GM23338 (cell line): ENCODE measurements around the gene LRIT1.

ENCODE experiments used
- CREB1 ChIP-seq: fragments of 250-450 bp; sonication (Bioruptor Pico); IDR thresholded peaks from 2 replicates; pipeline ENCODE4 v1.5.0; 2020; ENCODE audit warnings: low read depth, mild to moderate bottlenecking, moderate library complexity
- ETS1 ChIP-seq: IDR thresholded peaks from 2 replicates; pipeline ENCODE4 v1.6.1; 2016; ENCODE audit warnings: antibody characterized with exemption
- EZH2phosphoT487 ChIP-seq: fragments of 200-600 bp; sonication (generic); IDR thresholded peaks from one replicate; pipeline ENCODE4 v1.8.1; 2018; ENCODE audit warnings: antibody characterized with exemption; ENCODE audit not compliant: unreplicated experiment
- POLR2AphosphoS5 ChIP-seq: IDR thresholded peaks from 2 replicates; pipeline ENCODE4 v1.6.1; 2016; ENCODE audit warnings: antibody characterized with exemption, low read depth
- REST ChIP-seq: IDR thresholded peaks from one replicate; pipeline ENCODE4 v1.6.1; 2018; ENCODE audit warnings: antibody characterized with exemption; ENCODE audit not compliant: unreplicated experiment
- TF ChIP-seq, protein P1 (sequence below), 2 experiments: fragments of 200-600 bp in 1 of 2; sonication (generic) in 1 of 2; conservative IDR thresholded peaks; 2 replicates each; pipeline versions ENCODE4 v1.5.1 to v1.6.1; 2016 to 2017; ENCODE audit warnings: antibody characterized with exemption in 2 of 2, low read depth in 2 of 2, mild to moderate bottlenecking in 2 of 2, moderate library complexity in 1 of 2

- TF ChIP-seq, protein P1, sequence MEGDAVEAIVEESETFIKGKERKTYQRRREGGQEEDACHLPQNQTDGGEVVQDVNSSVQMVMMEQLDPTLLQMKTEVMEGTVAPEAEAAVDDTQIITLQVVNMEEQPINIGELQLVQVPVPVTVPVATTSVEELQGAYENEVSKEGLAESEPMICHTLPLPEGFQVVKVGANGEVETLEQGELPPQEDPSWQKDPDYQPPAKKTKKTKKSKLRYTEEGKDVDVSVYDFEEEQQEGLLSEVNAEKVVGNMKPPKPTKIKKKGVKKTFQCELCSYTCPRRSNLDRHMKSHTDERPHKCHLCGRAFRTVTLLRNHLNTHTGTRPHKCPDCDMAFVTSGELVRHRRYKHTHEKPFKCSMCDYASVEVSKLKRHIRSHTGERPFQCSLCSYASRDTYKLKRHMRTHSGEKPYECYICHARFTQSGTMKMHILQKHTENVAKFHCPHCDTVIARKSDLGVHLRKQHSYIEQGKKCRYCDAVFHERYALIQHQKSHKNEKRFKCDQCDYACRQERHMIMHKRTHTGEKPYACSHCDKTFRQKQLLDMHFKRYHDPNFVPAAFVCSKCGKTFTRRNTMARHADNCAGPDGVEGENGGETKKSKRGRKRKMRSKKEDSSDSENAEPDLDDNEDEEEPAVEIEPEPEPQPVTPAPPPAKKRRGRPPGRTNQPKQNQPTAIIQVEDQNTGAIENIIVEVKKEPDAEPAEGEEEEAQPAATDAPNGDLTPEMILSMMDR (conservative IDR thresholded peaks at IDR 0.05; ENCODE audit: low read depth in 2 of 2) = no peak
- no peak for TF ChIP-seq POLR2AphosphoS5
- no peak for TF ChIP-seq CREB1 (CRISPR knock-in tag)
- TF ChIP-seq REST = no peak
- TF ChIP-seq ETS1 = no peak
- no peak for TF ChIP-seq EZH2phosphoT487
These were observed 7.4 kb downstream of the LRIT1 start for GRCh38 chr10:84233940-84234339.
